ENCODE results near the gene CACNG4.
"Not testable (repeated sequence)": the region's sequence is repeated elsewhere in the genome, so short reads cannot be mapped to it uniquely, and the experiment has no call there.

The CACNG4 gene

DNA sequence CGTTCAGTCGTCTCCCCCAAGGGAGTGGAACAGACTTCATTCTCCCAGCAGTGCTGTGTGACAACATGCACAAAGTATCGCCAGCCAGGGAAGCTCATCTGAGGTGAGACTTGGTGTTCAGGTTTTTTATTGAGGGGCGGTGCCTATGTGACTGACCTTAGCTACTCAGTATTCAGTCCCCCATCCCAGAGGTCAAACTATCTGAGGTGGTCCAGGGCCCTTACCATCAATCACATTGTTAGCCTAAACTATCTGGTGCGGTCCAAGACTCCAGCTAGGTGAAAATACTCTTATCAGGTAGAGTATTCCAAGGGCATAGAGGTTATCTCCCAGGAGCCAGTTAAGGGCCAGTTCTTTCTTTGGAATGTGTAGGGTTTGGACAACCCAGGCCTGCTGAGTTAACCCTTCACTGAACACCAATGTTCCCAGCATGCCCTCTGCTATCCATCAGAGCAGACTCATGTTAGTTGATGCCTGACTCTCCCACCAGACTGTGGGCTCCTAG is 74.4 kb downstream of the CACNG4 start:
- TF ChIP-seq, protein P1, sequence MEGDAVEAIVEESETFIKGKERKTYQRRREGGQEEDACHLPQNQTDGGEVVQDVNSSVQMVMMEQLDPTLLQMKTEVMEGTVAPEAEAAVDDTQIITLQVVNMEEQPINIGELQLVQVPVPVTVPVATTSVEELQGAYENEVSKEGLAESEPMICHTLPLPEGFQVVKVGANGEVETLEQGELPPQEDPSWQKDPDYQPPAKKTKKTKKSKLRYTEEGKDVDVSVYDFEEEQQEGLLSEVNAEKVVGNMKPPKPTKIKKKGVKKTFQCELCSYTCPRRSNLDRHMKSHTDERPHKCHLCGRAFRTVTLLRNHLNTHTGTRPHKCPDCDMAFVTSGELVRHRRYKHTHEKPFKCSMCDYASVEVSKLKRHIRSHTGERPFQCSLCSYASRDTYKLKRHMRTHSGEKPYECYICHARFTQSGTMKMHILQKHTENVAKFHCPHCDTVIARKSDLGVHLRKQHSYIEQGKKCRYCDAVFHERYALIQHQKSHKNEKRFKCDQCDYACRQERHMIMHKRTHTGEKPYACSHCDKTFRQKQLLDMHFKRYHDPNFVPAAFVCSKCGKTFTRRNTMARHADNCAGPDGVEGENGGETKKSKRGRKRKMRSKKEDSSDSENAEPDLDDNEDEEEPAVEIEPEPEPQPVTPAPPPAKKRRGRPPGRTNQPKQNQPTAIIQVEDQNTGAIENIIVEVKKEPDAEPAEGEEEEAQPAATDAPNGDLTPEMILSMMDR (IDR thresholded peaks at IDR 0.05; ENCODE audit: low read depth, low read length): no peak

DNA sequence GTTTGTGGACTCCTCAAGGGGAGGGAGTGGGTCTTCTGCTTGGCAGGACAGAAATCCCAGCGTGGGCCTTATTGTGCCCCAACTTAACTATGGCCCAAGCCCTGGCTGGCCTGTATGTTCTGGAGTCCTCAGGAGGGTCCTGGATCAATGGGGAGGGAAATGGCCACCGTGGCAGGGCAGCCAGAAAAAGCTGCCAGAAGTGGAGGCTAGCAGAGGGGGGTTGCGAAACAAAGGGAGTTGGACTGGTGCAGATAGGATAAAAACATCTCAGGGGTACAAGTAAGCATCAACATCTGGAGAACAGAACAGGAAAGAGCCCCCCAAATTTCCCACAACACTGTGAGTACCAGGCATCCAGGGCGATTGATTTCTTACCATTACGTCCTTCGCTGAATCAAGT is 76.1 kb downstream of the CACNG4 start:
- TF ChIP-seq, protein P1 (IDR thresholded peaks at IDR 0.05; ENCODE audit: low read depth, low read length): no peak
- no peak for DNase-seq (ENCODE audit: extremely low read depth, low read depth)

More for the DNA sequence above, 74.4 kb downstream of the CACNG4 start:
- no peak for DNase-seq (ENCODE audit: extremely low read depth, low read depth)

DNA sequence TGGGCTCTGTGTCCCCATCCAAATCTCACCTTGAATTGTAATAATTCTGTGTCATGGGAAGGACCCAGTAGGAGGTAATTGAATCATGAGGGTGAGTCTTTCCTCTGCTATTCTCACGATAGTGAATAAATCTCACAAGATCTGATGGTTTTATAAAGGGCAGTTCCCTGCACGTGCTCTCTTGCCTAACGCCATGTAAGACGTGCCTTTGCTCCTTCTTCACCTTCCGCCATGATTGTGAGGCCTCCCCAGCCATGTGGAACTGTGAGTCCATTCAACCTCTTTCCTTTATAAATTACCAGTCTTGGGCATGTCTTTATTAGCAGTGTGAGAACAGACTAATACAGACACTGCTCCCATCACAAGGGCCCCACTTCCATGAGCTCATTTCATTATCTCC is 76.6 kb downstream of the CACNG4 start:
- not testable (repeated sequence) for DNase-seq (ENCODE audit: extremely low read depth, low read depth)

DNA sequence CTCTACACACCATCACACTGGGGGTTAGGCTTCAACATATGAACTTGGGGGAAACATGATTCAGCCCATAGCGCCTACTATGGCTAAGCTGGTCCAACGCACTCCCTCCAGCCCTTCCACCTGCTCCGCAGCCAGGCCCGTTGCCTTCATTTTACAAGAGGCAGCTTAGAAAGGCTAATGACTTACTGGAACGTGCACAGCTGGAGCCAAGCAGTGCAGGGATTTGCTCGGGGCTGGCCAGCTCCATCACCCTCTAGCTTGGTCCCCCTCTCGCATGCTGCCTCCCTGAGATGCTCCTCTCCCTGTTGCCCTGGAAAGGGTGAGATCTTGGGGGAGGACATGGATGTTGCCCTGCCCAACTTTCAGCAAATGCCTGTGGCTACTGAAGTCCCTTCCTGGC is 77.0 kb downstream of the CACNG4 start:
- TF ChIP-seq, protein P1 (IDR thresholded peaks at IDR 0.05; ENCODE audit: low read depth, low read length): no peak
- no peak for DNase-seq (ENCODE audit: extremely low read depth, low read depth)

DNA sequence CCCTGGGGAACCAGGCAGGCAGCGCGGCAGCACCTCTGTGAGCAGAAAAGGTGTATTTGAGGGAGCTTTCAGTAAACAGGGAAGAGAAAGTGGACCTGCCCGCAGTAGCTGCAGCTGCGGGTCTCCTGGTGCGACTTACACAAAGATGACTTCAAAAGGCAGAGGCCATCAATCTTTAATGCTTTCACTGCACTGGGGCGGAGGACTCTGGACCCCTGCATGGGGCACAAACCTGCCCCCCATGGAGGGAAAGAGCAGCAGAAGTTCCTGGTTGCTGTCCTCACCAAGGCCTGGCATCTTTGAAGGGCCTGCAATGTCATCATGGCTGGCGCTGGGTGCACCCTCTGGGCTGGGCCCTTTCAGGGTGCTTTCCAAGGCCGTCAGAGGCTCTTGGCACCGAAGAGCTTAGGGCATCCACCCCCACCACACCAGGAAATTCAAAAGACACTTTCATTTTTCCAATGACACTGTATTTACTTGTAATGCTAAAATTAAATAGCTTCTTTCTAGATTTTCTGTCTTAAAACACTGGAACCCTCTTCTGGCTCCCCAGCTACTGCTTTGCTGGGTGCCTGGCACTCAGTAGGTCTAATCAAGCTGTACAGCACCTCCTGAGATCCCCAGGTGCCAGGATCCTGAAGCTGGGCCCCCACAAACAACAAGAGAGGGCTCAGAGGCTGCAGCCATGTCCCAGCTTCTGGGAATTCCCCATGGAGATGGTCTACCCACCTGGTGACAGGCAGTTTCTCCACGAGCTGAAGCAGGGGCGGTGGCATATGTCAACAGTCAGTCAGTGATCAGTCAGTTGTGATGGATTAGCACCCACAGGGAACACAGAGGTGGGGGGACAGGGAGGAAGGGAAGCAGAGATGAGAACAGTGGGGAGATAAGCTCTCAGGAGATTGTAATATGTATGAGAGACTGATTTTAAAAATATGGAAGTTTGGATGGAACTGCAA is 77.7 kb downstream of the CACNG4 start:
- TF ChIP-seq, protein P1 (IDR thresholded peaks at IDR 0.05; ENCODE audit: low read depth, low read length): no peak
- DNase-seq (ENCODE audit: extremely low read depth, low read depth): no peak

DNA sequence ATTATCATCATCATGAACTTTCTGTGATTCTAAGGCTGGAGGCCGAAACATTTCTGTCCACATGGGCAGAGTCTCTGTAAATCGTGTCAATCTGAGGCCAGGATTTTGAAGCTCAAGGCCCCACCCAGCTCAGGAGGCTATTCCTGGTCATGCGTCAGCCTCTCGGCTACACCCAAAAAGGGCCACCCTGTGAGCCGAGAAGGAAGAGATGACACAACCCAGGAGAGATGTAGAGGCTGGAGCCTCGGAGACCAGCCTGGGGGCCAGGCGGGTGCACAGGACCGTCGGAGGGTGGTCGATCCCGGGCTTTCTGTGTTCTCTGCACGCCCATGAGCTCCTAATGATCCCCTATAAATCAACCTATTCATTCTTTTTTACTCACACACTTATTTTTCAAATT is 78.8 kb downstream of the CACNG4 start:
- no peak for DNase-seq (ENCODE audit: extremely low read depth, low read depth)
- TF ChIP-seq, protein P1 (IDR thresholded peaks at IDR 0.05; ENCODE audit: low read depth, low read length): no peak

DNA sequence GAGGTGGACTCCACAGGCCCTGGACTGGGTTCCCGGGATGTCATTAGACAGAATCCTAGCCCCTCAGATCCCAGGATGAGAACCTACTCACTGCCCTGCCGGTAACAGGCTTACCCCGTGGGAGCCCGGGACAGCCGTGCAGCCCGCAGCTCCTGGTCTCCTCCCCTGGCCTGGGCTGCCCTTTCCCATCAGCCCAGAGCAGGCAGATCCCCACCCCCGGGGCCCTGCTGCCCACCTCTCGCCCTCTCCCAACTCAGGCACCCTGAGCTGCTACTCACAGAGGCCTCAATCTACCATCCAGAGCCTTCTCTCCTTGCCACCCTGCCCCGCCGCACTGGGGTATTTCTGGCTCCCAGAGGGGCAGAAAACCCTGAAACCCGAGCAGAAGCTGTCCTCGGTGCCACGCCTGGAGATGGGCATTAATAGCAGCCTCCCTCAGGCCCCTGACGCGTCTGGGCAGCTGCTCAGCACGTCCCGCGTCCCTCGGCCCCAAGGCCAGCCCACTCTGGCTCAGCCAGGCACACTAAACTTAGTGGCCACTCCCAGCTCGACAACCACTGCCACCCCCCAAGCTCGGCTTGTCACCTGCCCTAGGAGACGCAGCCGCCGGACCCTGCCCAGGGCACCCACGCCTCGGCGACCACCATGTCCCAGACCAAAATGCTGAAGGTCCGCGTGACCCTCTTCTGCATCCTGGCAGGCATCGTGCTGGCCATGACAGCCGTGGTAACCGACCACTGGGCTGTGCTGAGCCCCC is 79.7 kb downstream of the CACNG4 start, which contains the start of gene CACNG1:
Gene CACNG1 (plus strand): TSS at position 539 of the 757 bp plus-strand sequence. CDS start 107 bp downstream, at position 646.
- TF ChIP-seq, protein P1 (IDR thresholded peaks at IDR 0.05; ENCODE audit: low read depth, low read length): no peak
- no peak for DNase-seq (ENCODE audit: extremely low read depth, low read depth)
